ENCODE measurements around the gene SLC23A1. TPM values are rescaled to one million over a fixed set of nuclear protein-coding genes. Genes with fewer than 3 reads are reported as not detected.

Gene SLC23A1
- total RNA-seq, 4 donors from 2014 or later = not detected

GRCh38 chr5:139371482-139372435 lies 11.3 kb downstream of the SLC23A1 start:
- no peak for ATAC-seq
- Histone ChIP-seq H3K4me3 (no peak overlapping the region), H3K4me1 (peaks cover 0 to 28% (median 0%) of the 10 kb centered on the region in 3 donors), H3K9me3 (no peaks in the 10 kb centered on the region), H3K27me3 (no peaks in the 10 kb centered on the region), H3K27ac (no peak overlapping the region), H3K36me3 (peaks cover 0 to 80% of the 10 kb centered on the region in 2 donors)
- TF ChIP-seq CTCF (IDR thresholded peaks at IDR 0.05) (no peak), POLR2A (IDR thresholded peaks at IDR 0.05) (no peak), POLR2AphosphoS5 (IDR thresholded peaks at IDR 0.05) (no peak), EP300 (IDR thresholded peaks at IDR 0.05) (no peak)
- WGBS, 2 donors (ENCODE audit: low coverage in 1 of 2) = 71 to 85% methylated on average over 5 to 6 of the region's 7 CpGs

- H3K27ac ChIP-seq = no peak overlapping the region
- 67 to 89% methylated on average over 1 of the region's 1 CpG for WGBS, 2 donors (ENCODE audit: low coverage in 1 of 2)
- no peaks in the 10 kb centered on the region for H3K9me3 ChIP-seq
- TF ChIP-seq POLR2A (IDR thresholded peaks at IDR 0.05) (no peak), EP300 (IDR thresholded peaks at IDR 0.05) (no peak), POLR2AphosphoS5 (IDR thresholded peaks at IDR 0.05) (no peak), CTCF (IDR thresholded peaks at IDR 0.05) (no peak)
- no peaks in the 10 kb centered on the region for H3K27me3 ChIP-seq
- peaks cover 0 to 17% (median 0%) of the 10 kb centered on the region in 3 donors for H3K4me1 ChIP-seq
- peaks cover 0 to 96% of the 10 kb centered on the region in 2 donors for H3K36me3 ChIP-seq
- no peak for ATAC-seq
- no peak overlapping the region for H3K4me3 ChIP-seq
Measured at GRCh38 chr5:139369181-139369580, 13.9 kb downstream of the SLC23A1 start.

- H3K36me3 ChIP-seq = peaks cover 0 to 99% of the 10 kb centered on the region in 2 donors
Measured at GRCh38 chr5:139368613-139369012, 14.5 kb downstream of the SLC23A1 start.

GRCh38 chr5:139364466-139364865 lies 18.6 kb downstream of the SLC23A1 start:
- no peak overlapping the region for H3K27ac ChIP-seq
- WGBS, 2 donors (ENCODE audit: low coverage in 1 of 2) = 64 to 67% methylated on average over 2 of the region's 2 CpGs
- no peak overlapping the region for H3K4me3 ChIP-seq
- H3K9me3 ChIP-seq = no peaks in the 10 kb centered on the region
- no peak for ATAC-seq
- H3K36me3 ChIP-seq = peaks cover 0 to 62% of the 10 kb centered on the region in 2 donors
- H3K27me3 ChIP-seq = no peaks in the 10 kb centered on the region
- TF ChIP-seq CTCF (IDR thresholded peaks at IDR 0.05) (no peak), POLR2AphosphoS5 (IDR thresholded peaks at IDR 0.05) (no peak), POLR2A (IDR thresholded peaks at IDR 0.05) (no peak), EP300 (IDR thresholded peaks at IDR 0.05) (no peak)
- peaks cover 0 to 23% (median 0%) of the 10 kb centered on the region in 3 donors for H3K4me1 ChIP-seq

More at GRCh38 chr5:139368613-139369012, 14.5 kb downstream of the SLC23A1 start:
- Histone ChIP-seq H3K27me3 (no peaks in the 10 kb centered on the region), H3K4me3 (no peak overlapping the region), H3K9me3 (no peaks in the 10 kb centered on the region), H3K4me1 (peaks cover 0 to 12% (median 0%) of the 10 kb centered on the region in 3 donors), H3K27ac (no peak overlapping the region)
- TF ChIP-seq CTCF (IDR thresholded peaks at IDR 0.05) = no peak
- TF ChIP-seq POLR2A (IDR thresholded peaks at IDR 0.05) = no peak
- TF ChIP-seq POLR2AphosphoS5 (IDR thresholded peaks at IDR 0.05) = no peak
- no peak for TF ChIP-seq EP300 (IDR thresholded peaks at IDR 0.05)
- 9 to 62% methylated on average over 2 of the region's 2 CpGs for WGBS, 2 donors (ENCODE audit: low coverage in 1 of 2)
- ATAC-seq = no peak
